Raji (cell line): ENCODE measurements around the gene PRSS37.

ENCODE experiments used
- POLR2A ChIP-seq: IDR thresholded peaks from 2 replicates; pipeline ENCODE4 v1.6.1; 2011; ENCODE audit warnings: low read depth, low read length, control low read depth; ENCODE audit not compliant: insufficient read depth

Gene PRSS37

GRCh38 chr7:141841385-141841784, at the start of gene PRSS37:
PRSS37 (minus strand) TSS chr7:141841485; CDS start chr7:141841049, 436 bp downstream.
- TF ChIP-seq POLR2A = no peak

GRCh38 chr7:141889321-141889720, 48.0 kb upstream of the PRSS37 start:
- TF ChIP-seq POLR2A = no peak

GRCh38 chr7:141884539-141885225, 43.4 kb upstream of the PRSS37 start:
- TF ChIP-seq POLR2A = no peak

- TF ChIP-seq POLR2A = no peak
Observed at GRCh38 chr7:141880960-141881359, 39.7 kb upstream of the PRSS37 start.

GRCh38 chr7:141877365-141877764, 36.1 kb upstream of the PRSS37 start:
- no peak for TF ChIP-seq POLR2A

- TF ChIP-seq POLR2A = no peak
Observed at GRCh38 chr7:141876371-141876770, 35.1 kb upstream of the PRSS37 start.

GRCh38 chr7:141875453-141875852, 34.2 kb upstream of the PRSS37 start:
- no peak for TF ChIP-seq POLR2A

- no peak for TF ChIP-seq POLR2A
Observed at GRCh38 chr7:141874787-141875186, 33.5 kb upstream of the PRSS37 start.

- no peak for TF ChIP-seq POLR2A
Observed at GRCh38 chr7:141872931-141873330, 31.6 kb upstream of the PRSS37 start.

- TF ChIP-seq POLR2A = no peak
Observed at GRCh38 chr7:141866974-141867373, 25.7 kb upstream of the PRSS37 start.

GRCh38 chr7:141864765-141865447, 23.6 kb upstream of the PRSS37 start:
- TF ChIP-seq POLR2A = no peak

GRCh38 chr7:141860207-141860606, 18.9 kb upstream of the PRSS37 start:
- no peak for TF ChIP-seq POLR2A

GRCh38 chr7:141847996-141848395, 6.7 kb upstream of the PRSS37 start:
- no peak for TF ChIP-seq POLR2A

GRCh38 chr7:141844256-141844655, 3.0 kb upstream of the PRSS37 start:
- no peak for TF ChIP-seq POLR2A

- TF ChIP-seq POLR2A = no peak
Observed at GRCh38 chr7:141842904-141843303, 1.6 kb upstream of the PRSS37 start.

GRCh38 chr7:141840708-141841107, 577 bp downstream of the PRSS37 start:
- no peak for TF ChIP-seq POLR2A

- no peak for TF ChIP-seq POLR2A
Observed at GRCh38 chr7:141839256-141839655, 2.0 kb downstream of the PRSS37 start.

GRCh38 chr7:141838581-141838980, 2.7 kb downstream of the PRSS37 start:
- TF ChIP-seq POLR2A = no peak
